MCF 10A (cell line): ENCODE results near the gene SPATA9. TPM values are rescaled to one million over a fixed set of nuclear protein-coding genes. Genes with fewer than 3 reads are reported as not detected.
"Not testable (repeated sequence)": the region's sequence is repeated elsewhere in the genome, so short reads cannot be mapped to it uniquely, and the experiment has no call there.

Source experiments
- BruUV-seq: library from RNA; stranded (reverse); fragments of 400-500 nt; replicated peaks from 2 replicates; lab custom pipeline; 2021; lab: Mats Ljungman, UMichigan
- CTCF ChIA-PET: fragments of 300-600 bp; sonication (Branson Sonifier 250); formaldehyde crosslinking; extraction: SDS; loops from one replicate; lab custom pipeline; 2021; ENCODE audit warnings: antibody characterized with exemption, inconsistent platforms; lab: Yijun Ruan, JAX
- POLR2A ChIA-PET: fragments of 300-600, 350-650 bp; sonication (Branson Sonifier 250); formaldehyde crosslinking; extraction: SDS; loops from one replicate; lab custom pipeline; 2020; ENCODE audit warnings: antibody characterized with exemption, inconsistent platforms; lab: Yijun Ruan, JAX
- DNase-seq: peaks from one replicate; pipeline ENCODE4 v3.0.0-alpha.2; 2018; ENCODE audit not compliant: unreplicated experiment
- H3K27ac Mint-ChIP-seq: one replicate; pipeline ENCODE4 v1.8.0; 2022; ENCODE audit warnings: mild to moderate bottlenecking, low read depth, mixed read lengths; ENCODE audit not compliant: unreplicated experiment
- H3K27me3 Mint-ChIP-seq: one replicate; pipeline ENCODE4 v1.8.0; 2022; ENCODE audit warnings: mixed read lengths; ENCODE audit not compliant: insufficient read depth, unreplicated experiment
- H3K36me3 Mint-ChIP-seq: one replicate; pipeline ENCODE4 v1.8.0; 2022; ENCODE audit warnings: mild to moderate bottlenecking, moderate library complexity, mixed read lengths; ENCODE audit not compliant: insufficient read depth, unreplicated experiment
- H3K4me1 Mint-ChIP-seq: one replicate; pipeline ENCODE4 v1.8.0; 2022; ENCODE audit warnings: mixed read lengths; ENCODE audit not compliant: insufficient read depth, unreplicated experiment
- H3K4me3 Mint-ChIP-seq: one replicate; pipeline ENCODE4 v1.8.0; 2022; ENCODE audit warnings: mild to moderate bottlenecking, moderate library complexity, mixed read lengths; ENCODE audit not compliant: unreplicated experiment
- H3K9me3 Mint-ChIP-seq: one replicate; pipeline ENCODE4 v1.8.0; 2022; ENCODE audit warnings: mixed read lengths; ENCODE audit not compliant: unreplicated experiment
- intact Hi-C: fragments of 100-400 bp; cut with micrococcal nuclease; formaldehyde crosslinking; loops from 2 replicates; pipeline ENCODE4 v1.14.1; 2022
- total RNA-seq: library from RNA; stranded (reverse); gene quantifications from 2 replicates; pipeline ENCODE4 v1.2.3, GENCODE V29; 2022
- TF ChIP-seq, protein P1 (sequence below): fragments of 200-600 bp; IDR thresholded peaks from one replicate; pipeline ENCODE4 v1.8.0; 2022; ENCODE audit warnings: antibody characterized with exemption, mild to moderate bottlenecking; ENCODE audit not compliant: unreplicated experiment

Gene SPATA9
- total RNA-seq, 1 experiment from 2014 or later = not detected

DNA sequence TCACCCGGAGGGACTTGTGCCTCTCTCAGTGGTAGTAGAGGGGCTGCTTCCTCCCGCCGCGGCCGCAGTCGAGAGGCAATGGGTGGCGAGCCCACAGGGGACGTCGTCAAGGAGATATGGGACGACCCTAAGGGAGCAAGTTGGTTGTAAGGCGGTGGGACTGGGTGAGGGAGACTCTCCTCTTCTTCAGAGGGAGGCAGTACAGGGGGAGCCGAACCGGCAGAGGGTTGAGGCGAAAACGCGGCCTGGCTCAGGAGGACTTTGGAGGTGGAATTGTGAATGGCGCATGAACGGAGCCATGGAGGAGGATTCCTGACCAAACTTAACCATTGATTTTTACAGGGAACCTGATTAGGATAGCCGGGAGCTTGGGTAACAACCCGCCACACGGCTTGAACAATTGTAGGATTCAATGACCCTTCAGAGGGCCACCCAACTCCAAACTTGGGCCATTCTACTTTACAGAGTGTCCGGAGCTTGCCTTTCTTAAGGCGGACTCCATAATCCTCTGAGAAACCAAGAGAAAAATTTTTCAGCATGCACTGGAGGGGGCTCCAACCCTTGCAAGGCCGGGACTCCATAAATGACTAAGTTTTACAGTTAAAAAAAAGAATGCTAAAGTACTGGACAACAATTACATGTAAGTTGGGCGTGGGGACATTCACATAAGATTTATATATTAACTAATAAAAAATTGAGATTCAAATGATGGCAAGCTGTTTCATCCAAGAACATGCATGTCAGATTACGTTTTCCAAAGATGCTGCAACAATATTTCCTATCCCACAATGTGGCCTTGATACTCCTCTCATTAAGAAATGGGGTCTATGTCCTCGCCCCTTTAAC lies 28.9 kb upstream of the SPATA9 start:
- no peak overlapping the region for H3K4me3 Mint-ChIP-seq
- TF ChIP-seq, protein P1, sequence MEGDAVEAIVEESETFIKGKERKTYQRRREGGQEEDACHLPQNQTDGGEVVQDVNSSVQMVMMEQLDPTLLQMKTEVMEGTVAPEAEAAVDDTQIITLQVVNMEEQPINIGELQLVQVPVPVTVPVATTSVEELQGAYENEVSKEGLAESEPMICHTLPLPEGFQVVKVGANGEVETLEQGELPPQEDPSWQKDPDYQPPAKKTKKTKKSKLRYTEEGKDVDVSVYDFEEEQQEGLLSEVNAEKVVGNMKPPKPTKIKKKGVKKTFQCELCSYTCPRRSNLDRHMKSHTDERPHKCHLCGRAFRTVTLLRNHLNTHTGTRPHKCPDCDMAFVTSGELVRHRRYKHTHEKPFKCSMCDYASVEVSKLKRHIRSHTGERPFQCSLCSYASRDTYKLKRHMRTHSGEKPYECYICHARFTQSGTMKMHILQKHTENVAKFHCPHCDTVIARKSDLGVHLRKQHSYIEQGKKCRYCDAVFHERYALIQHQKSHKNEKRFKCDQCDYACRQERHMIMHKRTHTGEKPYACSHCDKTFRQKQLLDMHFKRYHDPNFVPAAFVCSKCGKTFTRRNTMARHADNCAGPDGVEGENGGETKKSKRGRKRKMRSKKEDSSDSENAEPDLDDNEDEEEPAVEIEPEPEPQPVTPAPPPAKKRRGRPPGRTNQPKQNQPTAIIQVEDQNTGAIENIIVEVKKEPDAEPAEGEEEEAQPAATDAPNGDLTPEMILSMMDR = no peak
- BruUV-seq = no TSS peak
- DNase-seq = no peak
- H3K36me3 Mint-ChIP-seq = no peaks in the 10 kb centered on the region
- ChIA-PET CTCF (interaction anchor here (1.0 to 1.7 kb wide), 3 partner anchors 14 to 135 kb away, joined by 4 to 5 read pairs (median 5); no protein-coding TSS in a partner anchor), POLR2A (interaction anchor here (1.0 to 1.7 kb wide), 3 partner anchors 12 to 60 kb away, joined by 4 to 6 read pairs (median 6); no protein-coding TSS in a partner anchor)
- H3K27me3 Mint-ChIP-seq = no peaks in the 10 kb centered on the region
- H3K27ac Mint-ChIP-seq = no peak overlapping the region
- peaks cover 33% of the 10 kb centered on the region for H3K4me1 Mint-ChIP-seq
- no peaks in the 10 kb centered on the region for H3K9me3 Mint-ChIP-seq
- intact Hi-C loops = loop anchor here (2.0 kb wide), 1 partner anchor 47 kb away; no protein-coding TSS in a partner anchor

DNA sequence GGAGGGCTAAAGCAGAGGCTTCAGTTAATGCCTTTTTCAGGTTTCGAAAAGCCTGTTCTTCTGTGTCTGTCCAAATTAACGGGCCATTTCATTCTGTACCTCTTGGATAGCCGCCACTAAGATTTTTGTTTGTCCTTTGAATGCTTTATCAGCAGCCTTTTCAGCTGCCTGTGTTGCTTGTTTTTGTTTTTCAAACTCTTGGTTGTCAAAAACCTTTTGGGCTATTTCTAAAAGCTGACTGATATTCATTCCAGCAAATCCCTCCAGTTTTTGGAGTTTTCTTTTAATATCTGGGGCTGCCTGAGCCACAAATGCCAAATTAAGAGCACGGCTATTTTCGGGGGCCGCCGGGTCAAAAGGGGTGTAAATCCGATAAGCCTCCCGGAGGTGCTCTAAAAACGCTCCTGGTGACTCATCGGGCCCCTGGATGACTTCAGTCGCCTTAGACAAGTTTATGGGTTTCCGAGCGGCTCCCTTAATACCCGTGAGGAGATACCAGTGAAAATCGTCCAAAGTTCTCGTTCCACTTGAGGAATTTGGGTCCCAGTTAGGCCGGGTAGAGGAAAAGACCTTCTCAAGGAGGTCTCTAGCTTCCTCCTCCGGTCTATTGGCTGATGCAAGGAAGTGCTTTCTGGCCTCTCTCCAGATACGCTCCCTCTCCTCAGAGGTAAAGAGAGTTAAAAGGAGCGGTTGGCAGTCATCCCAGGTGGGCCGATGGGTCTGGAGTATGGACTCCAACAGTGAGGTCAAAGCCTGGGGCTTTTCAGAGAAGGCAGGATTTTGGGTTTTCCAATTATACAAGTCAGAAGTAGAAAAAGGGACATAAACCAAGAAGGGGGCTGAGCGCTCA lies 28.1 kb upstream of the SPATA9 start:
- POLR2A ChIA-PET = interaction anchor here (1.7 kb wide), 1 partner anchor 13 kb away, joined by 6 read pairs; no protein-coding TSS in a partner anchor
- intact Hi-C loops, DNase-seq, H3K9me3 Mint-ChIP-seq, H3K27me3 Mint-ChIP-seq, H3K4me3 Mint-ChIP-seq, H3K36me3 Mint-ChIP-seq, H3K27ac Mint-ChIP-seq, BruUV-seq: not testable (repeated sequence)
- CTCF ChIA-PET = interaction anchor here (1.4 to 1.7 kb wide), 3 partner anchors 13 to 47 kb away, joined by 4 to 5 read pairs (median 5); no protein-coding TSS in a partner anchor
- peaks cover 30% of the 10 kb centered on the region for H3K4me1 Mint-ChIP-seq

- TF ChIP-seq, protein P1 = no peak
- CTCF ChIA-PET = interaction anchor here (0.6 to 1.5 kb wide), 4 partner anchors 17 to 71 kb away, joined by 3 to 5 read pairs (median 4); no protein-coding TSS in a partner anchor
- no peak for DNase-seq
- Mint-ChIP-seq H3K27ac (no peak overlapping the region), H3K9me3 (no peaks in the 10 kb centered on the region), H3K4me1 (peaks cover 22% of the 10 kb centered on the region), H3K4me3 (no peak overlapping the region), H3K36me3 (no peaks in the 10 kb centered on the region), H3K27me3 (no peaks in the 10 kb centered on the region)
- intact Hi-C loops = no loop called here
- POLR2A ChIA-PET = interaction anchor here (0.6 kb wide), 1 partner anchor 152 kb away, joined by 3 read pairs; no protein-coding TSS in a partner anchor
- no TSS peak for BruUV-seq
Observed at GRCh38 chr5:95709967-95710650, 27.3 kb upstream of the SPATA9 start.

- no peak for DNase-seq
- no TSS peak for BruUV-seq
- TF ChIP-seq, protein P1 = no peak
- Mint-ChIP-seq H3K4me1 (peaks cover 13% of the 10 kb centered on the region), H3K4me3 (no peak overlapping the region), H3K9me3 (no peaks in the 10 kb centered on the region), H3K27ac (no peak overlapping the region), H3K27me3 (no peaks in the 10 kb centered on the region), H3K36me3 (no peaks in the 10 kb centered on the region)
- CTCF ChIA-PET = interaction anchor here (1.0 kb wide), 1 partner anchor 72 kb away, joined by 5 read pairs; no protein-coding TSS in a partner anchor
- intact Hi-C loops = no loop called here
- POLR2A ChIA-PET = no interaction called here
Observed at GRCh38 chr5:95708876-95709275, 26.1 kb upstream of the SPATA9 start.

GRCh38 chr5:95707534-95708188 lies 24.9 kb upstream of the SPATA9 start:
- H3K9me3 Mint-ChIP-seq, DNase-seq, H3K36me3 Mint-ChIP-seq, H3K27ac Mint-ChIP-seq, BruUV-seq, H3K27me3 Mint-ChIP-seq, intact Hi-C loops, H3K4me3 Mint-ChIP-seq: not testable (repeated sequence)
- ChIA-PET CTCF (interaction anchor here (0.7 kb wide), 1 partner anchor 27 kb away, joined by 5 read pairs; no protein-coding TSS in a partner anchor), POLR2A (interaction anchor here (1.2 kb wide), 1 partner anchor 9 kb away, joined by 3 read pairs; no protein-coding TSS in a partner anchor)
- peaks cover 13% of the 10 kb centered on the region for H3K4me1 Mint-ChIP-seq
